ENCODE measurements around the gene FAR2. TPM values are rescaled to one million over a fixed set of nuclear protein-coding genes. Genes with fewer than 3 reads are reported as not detected.
"Not testable (repeated sequence)": the region's sequence is repeated elsewhere in the genome, so short reads cannot be mapped to it uniquely, and the experiment has no call there.

Gene FAR2
- total and polyA plus RNA-seq, 8 donors, result 1.7 to 96.7 (median 3.3) TPM; not detected in 1

DNA sequence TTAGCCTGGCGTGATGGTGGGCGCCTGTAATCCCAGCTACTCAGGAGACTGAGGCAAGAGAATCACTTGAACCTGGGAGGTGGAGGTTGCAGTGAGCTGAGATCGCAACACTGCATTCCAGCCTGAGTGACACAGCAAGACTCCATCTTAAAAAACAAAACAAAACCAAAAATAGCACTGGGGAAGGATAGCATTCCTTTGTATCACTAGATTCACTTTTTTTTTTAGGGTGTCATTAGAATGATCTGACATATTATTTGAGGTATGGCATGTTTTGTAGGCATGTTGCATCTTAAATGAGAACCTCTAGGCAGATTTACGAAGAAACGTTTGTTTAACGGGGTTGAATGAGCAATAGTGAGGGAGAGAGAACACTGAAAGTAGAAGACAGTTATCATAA, 16.8 kb upstream of the FAR2 start:
- intact Hi-C loops (cut with DNase I; ENCODE audit: low total_unique reads), result no loop called here
- no peaks in the 10 kb centered on the region for H3K36me3 ChIP-seq
- no peaks in the 10 kb centered on the region for H3K9me3 ChIP-seq
- DNase-seq, result no peak
- no peak overlapping the region for H3K27ac ChIP-seq
- TF ChIP-seq EP300 (IDR thresholded peaks at IDR 0.05) (no peak), POLR2A (IDR thresholded peaks at IDR 0.05) (no peak), POLR2AphosphoS5 (IDR thresholded peaks at IDR 0.05) (no peak)
- TF ChIP-seq, protein P1, sequence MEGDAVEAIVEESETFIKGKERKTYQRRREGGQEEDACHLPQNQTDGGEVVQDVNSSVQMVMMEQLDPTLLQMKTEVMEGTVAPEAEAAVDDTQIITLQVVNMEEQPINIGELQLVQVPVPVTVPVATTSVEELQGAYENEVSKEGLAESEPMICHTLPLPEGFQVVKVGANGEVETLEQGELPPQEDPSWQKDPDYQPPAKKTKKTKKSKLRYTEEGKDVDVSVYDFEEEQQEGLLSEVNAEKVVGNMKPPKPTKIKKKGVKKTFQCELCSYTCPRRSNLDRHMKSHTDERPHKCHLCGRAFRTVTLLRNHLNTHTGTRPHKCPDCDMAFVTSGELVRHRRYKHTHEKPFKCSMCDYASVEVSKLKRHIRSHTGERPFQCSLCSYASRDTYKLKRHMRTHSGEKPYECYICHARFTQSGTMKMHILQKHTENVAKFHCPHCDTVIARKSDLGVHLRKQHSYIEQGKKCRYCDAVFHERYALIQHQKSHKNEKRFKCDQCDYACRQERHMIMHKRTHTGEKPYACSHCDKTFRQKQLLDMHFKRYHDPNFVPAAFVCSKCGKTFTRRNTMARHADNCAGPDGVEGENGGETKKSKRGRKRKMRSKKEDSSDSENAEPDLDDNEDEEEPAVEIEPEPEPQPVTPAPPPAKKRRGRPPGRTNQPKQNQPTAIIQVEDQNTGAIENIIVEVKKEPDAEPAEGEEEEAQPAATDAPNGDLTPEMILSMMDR (IDR thresholded peaks at IDR 0.05), result no peak
- H3K4me3 ChIP-seq, result no peak overlapping the region
- H3K4me1 ChIP-seq, result no peaks in the 10 kb centered on the region
- WGBS, 5 donors, result 83 to 97% (median 90%) methylated on average over 6 of the region's 6 CpGs
- no peaks in the 10 kb centered on the region for H3K27me3 ChIP-seq

- Histone ChIP-seq H3K9me3 (no peaks in the 10 kb centered on the region), H3K4me3 (no peak overlapping the region), H3K36me3 (no peaks in the 10 kb centered on the region), H3K27me3 (no peaks in the 10 kb centered on the region), H3K27ac (no peak overlapping the region), H3K4me1 (no peaks in the 10 kb centered on the region)
- no peak for DNase-seq
- WGBS, 5 donors, result 77 to 88% (median 82%) methylated on average over 2 of the region's 2 CpGs
- intact Hi-C loops (cut with DNase I; ENCODE audit: low total_unique reads), result no loop called here
- TF ChIP-seq POLR2A (IDR thresholded peaks at IDR 0.05), result no peak
- TF ChIP-seq POLR2AphosphoS5 (IDR thresholded peaks at IDR 0.05), result no peak
- TF ChIP-seq, protein P1 (IDR thresholded peaks at IDR 0.05), result no peak
- no peak for TF ChIP-seq EP300 (IDR thresholded peaks at IDR 0.05)
Measured at GRCh38 chr12:29133181-29133580, 15.9 kb upstream of the FAR2 start.

GRCh38 chr12:29133680-29134079, 15.4 kb upstream of the FAR2 start:
- TF ChIP-seq, protein P1 (IDR thresholded peaks at IDR 0.05), result no peak
- TF ChIP-seq POLR2A (IDR thresholded peaks at IDR 0.05) (no peak), POLR2AphosphoS5 (IDR thresholded peaks at IDR 0.05) (no peak), EP300 (IDR thresholded peaks at IDR 0.05) (no peak)
- no peaks in the 10 kb centered on the region for H3K36me3 ChIP-seq
- H3K4me1 ChIP-seq, result no peaks in the 10 kb centered on the region
- H3K9me3 ChIP-seq, result no peaks in the 10 kb centered on the region
- no peaks in the 10 kb centered on the region for H3K27me3 ChIP-seq
- 63 to 91% (median 78%) methylated on average over 4 of the region's 4 CpGs for WGBS, 5 donors
- intact Hi-C loops (cut with DNase I; ENCODE audit: low total_unique reads), result no loop called here
- no peak overlapping the region for H3K4me3 ChIP-seq
- H3K27ac ChIP-seq, result no peak overlapping the region
- no peak for DNase-seq

GRCh38 chr12:29138256-29138655, 10.8 kb upstream of the FAR2 start:
- H3K4me1 ChIP-seq; H3K27ac ChIP-seq; H3K36me3 ChIP-seq; DNase-seq; H3K27me3 ChIP-seq; H3K4me3 ChIP-seq; H3K9me3 ChIP-seq; intact Hi-C loops (cut with DNase I; ENCODE audit: low total_unique reads): not testable (repeated sequence)
- WGBS, 5 donors, result 82 to 91% (median 86%) methylated on average over 3 of the region's 3 CpGs

- DNase-seq; H3K36me3 ChIP-seq; intact Hi-C loops (cut with DNase I; ENCODE audit: low total_unique reads); H3K4me3 ChIP-seq; H3K9me3 ChIP-seq; H3K27me3 ChIP-seq; H3K4me1 ChIP-seq; H3K27ac ChIP-seq: not testable (repeated sequence)
- 67 to 75% (median 74%) methylated on average over 4 of the region's 4 CpGs for WGBS, 5 donors
Measured at GRCh38 chr12:29138855-29139254, 10.2 kb upstream of the FAR2 start.
